Forelimb muscle (tissue), 1 donor: ENCODE data around the gene CFAP141. TPM values are rescaled to one million over a fixed set of nuclear protein-coding genes. Genes with fewer than 3 reads are reported as not detected.

ENCODE experiments used
- DNase-seq: peaks from one replicate; pipeline ENCODE4 v3.0.0-alpha.2; 2013; ENCODE audit warnings: low read depth
- polyA plus RNA-seq: library from polyadenylated mRNA; unstranded; fragments of 120-200 nt; gene quantifications from one replicate; pipeline ENCODE4 v1.2.1, GENCODE V29; 2013; ENCODE audit not compliant: insufficient read length

CFAP141 gene
- polyA plus RNA-seq, 1 donor: not detected

DNA sequence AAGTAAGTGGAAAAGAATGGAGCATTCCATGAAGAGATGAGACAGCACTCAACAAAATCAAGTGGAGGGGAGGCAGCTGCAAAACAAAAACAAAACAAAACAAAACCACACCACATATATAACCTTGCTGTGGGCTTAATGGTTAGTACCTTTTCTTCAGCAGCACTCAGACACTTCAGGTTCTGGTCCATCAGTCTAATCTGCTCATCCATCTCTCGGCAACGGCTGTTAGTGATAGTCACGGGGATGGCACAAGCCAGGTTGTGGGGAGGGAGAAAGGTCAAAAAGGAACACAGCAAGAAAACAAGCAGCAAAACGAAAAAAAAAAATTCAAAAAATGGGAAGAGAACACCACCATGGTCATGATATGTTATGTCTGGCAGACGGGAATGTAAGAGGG lies 34.3 kb downstream of the CFAP141 start:
- DNase-seq: no peak

DNA sequence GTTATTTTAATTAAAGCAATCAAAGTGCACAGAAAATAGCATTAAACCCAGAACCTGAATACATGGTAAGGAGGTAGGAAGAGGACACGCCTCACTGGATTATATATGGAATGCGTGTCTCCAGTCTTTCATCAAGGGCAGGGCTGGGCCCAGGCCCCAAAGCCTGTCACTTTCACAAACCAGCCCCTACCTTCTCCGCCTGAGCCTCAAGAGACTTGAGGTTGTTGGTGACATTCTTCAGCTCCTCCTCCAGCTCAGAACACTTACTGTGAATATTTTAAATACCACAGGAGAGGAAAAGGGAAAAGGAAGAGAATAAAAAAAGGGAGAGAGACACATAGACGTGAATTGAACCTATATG lies 34.9 kb downstream of the CFAP141 start:
- no peak for DNase-seq

DNA sequence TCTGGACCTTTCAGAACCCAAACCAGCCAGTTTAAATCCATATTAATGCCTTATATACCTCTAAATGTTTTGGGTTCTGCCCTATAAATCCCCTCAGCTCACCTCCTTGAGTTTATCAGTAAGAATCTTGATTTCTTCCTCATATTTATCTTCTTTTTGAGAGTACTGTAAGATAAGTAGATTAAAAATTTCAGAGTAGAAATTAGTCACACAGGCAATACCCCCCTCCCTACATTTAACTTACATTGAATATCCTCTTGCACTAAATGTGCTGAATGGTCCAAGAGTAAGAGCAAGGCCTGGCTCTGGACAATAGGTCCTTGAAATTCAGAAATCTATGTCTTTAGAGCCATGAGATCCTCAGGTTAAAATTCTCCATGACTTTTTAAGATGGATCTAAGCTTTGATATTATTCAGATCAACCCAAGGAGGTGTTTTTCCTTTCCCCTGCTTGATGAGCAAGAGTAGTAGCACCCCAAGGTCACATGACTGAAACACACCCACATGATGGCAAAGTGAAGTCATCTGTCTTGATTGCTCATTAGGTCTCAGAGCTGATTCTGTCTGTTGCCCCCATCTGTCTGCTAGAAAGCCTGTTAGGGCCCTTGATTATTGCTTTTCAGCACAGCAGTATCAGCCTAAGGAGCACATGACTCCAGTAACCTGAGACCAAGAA lies 35.4 kb downstream of the CFAP141 start:
- DNase-seq: no peak

DNA sequence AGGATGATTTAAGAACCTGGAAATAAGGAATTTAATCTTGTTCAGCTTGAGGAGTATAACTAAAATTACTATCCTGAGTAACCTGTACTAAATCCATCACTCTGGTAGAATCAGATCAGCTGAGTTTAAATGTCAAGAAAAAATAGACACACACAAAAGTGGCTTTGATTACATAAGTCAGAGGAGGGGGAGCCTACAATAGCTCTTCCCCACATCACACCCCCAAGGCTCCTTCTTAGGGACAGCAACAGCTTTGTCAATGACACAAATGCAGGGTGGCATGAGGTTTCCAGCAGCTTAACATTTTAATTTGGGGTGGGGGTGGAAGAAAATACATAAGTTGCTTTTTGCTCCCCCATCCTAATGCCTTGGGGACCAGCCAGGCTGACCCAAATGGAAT lies 38.7 kb downstream of the CFAP141 start:
- no peak for DNase-seq

DNA sequence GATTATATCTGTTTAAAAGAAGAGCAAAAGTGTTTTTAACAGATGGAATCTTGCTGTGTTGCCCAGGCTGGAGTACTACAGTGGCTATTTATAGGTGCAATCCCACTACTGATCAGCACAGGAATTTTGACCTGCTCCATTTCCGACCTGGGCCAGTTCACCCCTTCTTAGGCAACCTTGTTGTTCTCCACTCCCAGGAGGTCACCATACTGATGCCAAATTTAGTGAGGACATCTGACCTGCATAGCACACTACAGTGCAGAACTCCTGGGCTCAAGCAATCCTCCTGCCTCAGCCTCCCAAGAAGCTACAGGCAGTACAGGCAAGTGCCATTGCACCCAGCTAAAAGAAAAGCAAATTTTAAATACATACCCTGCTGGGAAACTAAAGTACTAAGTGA lies 39.9 kb downstream of the CFAP141 start:
- no peak for DNase-seq

DNA sequence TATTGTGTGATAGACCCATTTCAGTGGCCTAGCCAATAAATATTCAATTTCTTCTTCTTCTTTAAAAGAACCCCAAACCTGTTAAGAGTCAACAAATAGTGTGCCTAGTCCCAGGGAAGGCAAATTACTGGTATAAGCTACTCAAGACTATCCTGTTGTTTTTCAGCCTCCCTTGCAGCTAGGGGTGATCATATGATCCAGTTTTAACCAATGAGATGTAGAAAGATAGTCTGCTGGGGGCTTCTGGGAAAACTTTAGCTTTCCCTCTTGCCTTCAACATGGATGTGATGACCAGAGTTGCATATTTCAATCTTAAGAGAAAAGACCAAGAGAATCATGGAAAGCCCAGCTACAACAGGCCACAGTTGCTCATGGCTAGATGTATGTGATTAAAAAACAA lies 46.6 kb downstream of the CFAP141 start:
- no peak for DNase-seq

DNA sequence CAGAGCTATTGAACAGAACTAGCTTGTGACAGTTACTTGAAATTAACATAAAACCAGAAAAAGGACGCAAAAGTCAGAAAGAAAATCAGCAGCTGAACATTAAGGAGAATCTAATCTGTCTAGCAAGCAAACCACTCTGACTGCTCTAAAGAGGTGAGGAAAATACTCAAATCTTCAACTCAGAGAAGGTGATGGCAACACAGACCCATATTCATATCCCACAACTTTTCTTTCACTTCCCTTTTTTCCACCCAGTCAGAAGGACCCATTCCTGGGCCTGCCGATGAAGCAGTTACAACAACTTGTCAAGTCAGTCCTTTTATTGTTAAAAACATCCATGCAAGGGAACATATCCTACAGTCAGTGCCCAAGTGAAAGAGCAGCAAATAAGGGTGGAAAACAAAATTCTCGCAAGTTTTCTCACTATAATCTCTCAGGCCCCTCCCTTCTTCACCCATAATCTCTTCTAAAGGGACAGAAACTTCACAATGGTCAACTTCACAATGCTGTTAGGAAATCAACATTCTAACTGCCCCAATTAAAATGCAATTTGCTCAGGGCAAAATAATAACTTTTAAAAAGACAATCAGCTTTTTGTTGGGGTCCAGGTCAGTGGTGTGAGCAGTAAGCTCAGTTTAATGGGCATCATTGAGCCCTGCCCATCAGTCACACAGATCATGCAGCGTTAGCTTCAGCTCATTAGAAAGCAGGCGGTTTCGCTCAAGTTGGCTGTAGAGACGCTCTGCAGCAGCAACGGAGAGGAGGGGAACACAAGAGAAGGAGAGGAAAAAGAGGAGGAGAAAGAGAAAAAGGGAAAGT lies 47.6 kb downstream of the CFAP141 start:
- no peak for DNase-seq

DNA sequence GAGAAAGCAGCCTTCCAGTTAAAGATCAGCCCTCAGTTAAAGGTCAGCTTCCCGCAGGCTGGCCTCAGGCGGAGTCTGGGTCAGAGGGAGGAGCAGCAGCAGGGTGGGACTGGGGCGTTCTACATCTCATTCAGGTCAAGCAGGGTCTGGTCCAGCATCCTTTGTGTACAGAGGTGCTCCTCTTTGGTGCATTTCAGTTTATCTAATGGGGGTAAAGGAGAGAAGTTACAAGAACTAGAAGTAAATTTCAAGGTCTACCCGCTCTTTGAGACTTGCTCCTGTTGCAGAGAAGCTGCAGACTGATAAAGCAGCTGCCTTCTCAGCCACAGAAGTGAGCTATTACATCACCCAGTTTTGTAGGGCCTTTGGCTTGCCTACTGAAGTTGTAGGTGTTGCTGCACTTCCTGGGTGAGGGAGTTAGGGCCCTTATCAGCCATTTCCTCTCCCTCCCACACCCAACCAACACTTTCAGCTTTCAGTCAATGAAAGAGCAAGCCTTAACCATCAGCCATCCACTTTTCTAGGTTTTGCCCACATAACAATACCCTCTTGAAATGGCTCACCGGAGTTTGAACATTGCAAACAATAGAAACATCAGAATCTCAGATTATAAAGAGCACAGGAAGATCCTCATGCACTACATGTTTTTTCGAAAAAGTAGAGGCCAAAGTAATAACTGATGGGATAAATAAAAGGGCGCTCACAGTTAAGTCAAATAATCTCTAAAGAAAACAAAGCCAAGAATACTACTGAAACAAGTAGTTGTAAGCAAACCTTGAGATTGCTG lies 48.4 kb downstream of the CFAP141 start:
- no peak for DNase-seq

DNA sequence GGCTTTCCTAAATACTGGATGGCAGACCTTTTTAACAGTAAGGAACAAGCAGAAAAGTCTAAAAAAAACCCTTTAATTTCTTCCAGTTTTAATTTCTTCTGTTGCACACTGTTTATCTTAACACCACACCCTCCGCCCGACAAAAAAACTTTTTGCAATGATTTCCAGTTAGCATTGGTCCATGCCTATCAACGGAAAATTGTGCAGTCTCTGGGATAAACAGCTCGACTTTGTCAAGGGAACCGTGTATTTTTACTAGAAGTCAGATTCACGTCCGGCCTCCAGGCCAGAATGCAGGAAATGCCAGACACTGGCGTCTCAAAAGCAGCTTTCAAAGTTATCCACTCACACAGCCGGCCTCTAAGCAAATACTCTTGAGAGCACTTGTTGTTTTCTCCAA lies 50.9 kb downstream of the CFAP141 start:
- no peak for DNase-seq

DNA sequence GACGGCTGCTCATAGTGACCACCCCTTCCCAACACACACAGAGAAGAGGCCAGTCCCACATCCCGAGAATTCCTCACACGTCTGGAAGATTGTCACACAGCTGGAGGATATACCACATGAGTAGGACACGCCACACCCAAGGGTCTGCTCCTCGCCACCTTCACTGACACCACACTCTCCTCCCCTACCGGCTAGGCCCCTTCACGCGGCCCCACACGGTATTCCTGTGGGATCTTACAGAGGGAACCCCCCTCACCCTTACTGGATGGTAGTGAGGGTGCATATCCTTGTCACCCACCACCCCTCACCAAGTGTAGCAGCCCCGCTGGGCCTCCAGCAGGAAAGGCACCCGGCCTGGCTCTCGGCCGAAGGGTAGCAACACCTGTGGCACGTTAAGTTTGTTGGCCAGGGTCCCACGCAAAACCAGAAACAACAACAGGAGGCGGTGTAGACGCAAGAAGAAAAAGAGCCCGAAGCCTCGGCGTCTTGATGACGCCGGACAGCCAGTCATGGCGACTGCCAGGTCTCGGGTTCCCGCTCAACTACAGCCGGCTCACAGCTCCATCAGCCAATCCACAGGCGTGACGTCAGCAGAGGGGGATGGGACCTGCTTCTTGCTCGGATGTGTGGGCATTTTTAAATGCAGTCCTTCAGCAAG lies 51.5 kb downstream of the CFAP141 start, which contains the start of gene NUP210L:
TSS of gene NUP210L (minus strand) at position 540 of the 658 bp plus-strand sequence.
- DNase-seq: no peak

DNA sequence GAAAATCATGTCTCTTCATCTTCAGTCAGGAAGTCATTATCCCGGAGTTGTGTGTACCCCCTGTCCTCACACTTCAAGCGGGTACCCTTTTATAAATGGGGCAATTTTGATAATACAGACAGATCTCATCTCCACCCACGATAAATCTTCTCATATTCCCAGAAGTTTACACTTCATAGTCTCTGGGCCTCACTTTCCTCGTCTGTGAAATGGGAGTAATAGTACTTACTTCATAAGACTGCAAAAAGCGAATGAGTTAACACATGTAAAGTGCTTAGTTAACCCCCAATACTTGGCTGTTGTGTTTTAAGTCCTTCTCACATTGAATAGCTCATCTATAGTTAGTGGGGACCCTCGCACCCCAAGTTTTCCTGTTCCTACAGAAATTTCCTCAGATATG lies 52.1 kb downstream of the CFAP141 start:
- no peak for DNase-seq

DNA sequence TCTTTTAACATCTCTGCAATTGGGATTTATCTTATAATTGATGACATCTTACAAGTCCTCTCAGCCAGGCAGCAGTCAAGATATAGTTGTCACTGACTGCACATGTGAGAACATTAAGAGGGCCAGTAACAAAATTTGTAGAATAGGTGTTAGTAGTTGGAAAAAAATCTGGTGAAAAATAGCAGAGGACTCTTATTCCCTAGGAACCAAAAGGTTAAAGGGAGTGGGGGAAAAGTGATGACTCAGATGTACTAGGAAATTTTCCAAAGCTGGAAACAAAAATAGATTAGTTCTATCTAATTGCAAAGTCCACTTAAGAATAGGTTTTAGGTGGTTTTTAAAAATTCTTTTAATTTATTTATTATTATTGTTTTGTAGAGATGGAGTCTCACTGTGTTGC lies 54.8 kb downstream of the CFAP141 start:
- DNase-seq: no peak

Other genes starting within 250 kb of the CFAP141 start
- gene CRTC2, start 247.7 kb downstream of the CFAP141 start, polyA plus RNA-seq: 23.5 TPM
- 37.4 TPM for gene SLC39A1, start 242.8 kb downstream of the CFAP141 start, polyA plus RNA-seq
- 11.1 TPM for gene CREB3L4, start 238.4 kb downstream of the CFAP141 start, polyA plus RNA-seq
- gene JTB, start 228.7 kb downstream of the CFAP141 start, polyA plus RNA-seq: 75.7 TPM
- gene RAB13, start 220.0 kb downstream of the CFAP141 start, polyA plus RNA-seq: 70.3 TPM
- gene RPS27, start 215.6 kb downstream of the CFAP141 start, polyA plus RNA-seq: 3,622 TPM
- gene NUP210L, start 51.3 kb downstream of the CFAP141 start, polyA plus RNA-seq: 0.03 TPM
- 535 TPM for gene TPM3, start 14.2 kb downstream of the CFAP141 start, polyA plus RNA-seq
- gene UBAP2L, start 14.6 kb upstream of the CFAP141 start, polyA plus RNA-seq: 97.8 TPM
- 69.8 TPM for gene HAX1, start 66.3 kb upstream of the CFAP141 start, polyA plus RNA-seq
- not detected for gene AQP10, start 114.8 kb upstream of the CFAP141 start, polyA plus RNA-seq
- gene ATP8B2, start 119.2 kb upstream of the CFAP141 start, polyA plus RNA-seq: 20.8 TPM
- 7.1 TPM for gene IL6R, start 199.0 kb upstream of the CFAP141 start, polyA plus RNA-seq